PFSK-1 (cell line): ENCODE data around the gene KRTAP20-2.

ENCODE experiments used
- FOXP2 ChIP-seq: optimal IDR thresholded peaks from 2 replicates; pipeline ENCODE3; 2011; ENCODE audit warnings: borderline replicate concordance, control low read depth, inconsistent platforms; ENCODE audit not compliant: insufficient read depth; ENCODE audit errors: extremely low read length, extremely low read depth
- POLR2AphosphoS5 ChIP-seq: IDR thresholded peaks from 2 replicates; pipeline ENCODE4 v1.6.1; 2012; ENCODE audit warnings: low read depth, mild to moderate bottlenecking, control low read depth, low read length, moderate library complexity
- REST ChIP-seq, 2 experiments: IDR thresholded peaks; 2 replicates each; pipeline versions ENCODE4 v1.6.1 to v1.8.0; 2011 to 2012; ENCODE audit warnings: low read depth in 2 of 2, low read length in 2 of 2, control low read depth in 1 of 2, inconsistent platforms in 1 of 2, mild to moderate bottlenecking in 1 of 2, moderate library complexity in 1 of 2; ENCODE audit not compliant: insufficient read depth in 1 of 2
- SIN3A ChIP-seq: IDR thresholded peaks from 2 replicates; pipeline ENCODE4 v1.6.1; 2012; ENCODE audit warnings: mild to moderate bottlenecking, low read length, moderate library complexity, borderline replicate concordance; ENCODE audit not compliant: insufficient read depth
- TAF1 ChIP-seq: IDR thresholded peaks from 2 replicates; pipeline ENCODE4 v1.6.1; 2012; ENCODE audit warnings: low read length, control low read depth, borderline replicate concordance; ENCODE audit not compliant: insufficient read depth

KRTAP20-2 gene

GRCh38 chr21:30605968-30606367 lies 29.0 kb upstream of the KRTAP20-2 start:
- TF ChIP-seq REST (IDR thresholded peaks at IDR 0.05; ENCODE audit: insufficient read depth in 1 of 2, low read depth in 2 of 2, low read length in 2 of 2) (no peak), POLR2AphosphoS5 (no peak), TAF1 (no peak), FOXP2 (no peak), SIN3A (no peak)

GRCh38 chr21:30612132-30612531 lies 22.9 kb upstream of the KRTAP20-2 start:
- TF ChIP-seq SIN3A (no peak), REST (IDR thresholded peaks at IDR 0.05; ENCODE audit: insufficient read depth in 1 of 2, low read depth in 2 of 2, low read length in 2 of 2) (no peak), TAF1 (no peak), POLR2AphosphoS5 (no peak), FOXP2 (no peak)

GRCh38 chr21:30613836-30614235 lies 21.2 kb upstream of the KRTAP20-2 start, which contains the start of gene KRTAP6-1:
KRTAP6-1 (minus strand) TSS chr21:30613930; CDS start chr21:30613904, 26 bp downstream.
- no peak for TF ChIP-seq TAF1
- no peak for TF ChIP-seq SIN3A
- no peak for TF ChIP-seq REST (IDR thresholded peaks at IDR 0.05; ENCODE audit: insufficient read depth in 1 of 2, low read depth in 2 of 2, low read length in 2 of 2)
- no peak for TF ChIP-seq FOXP2
- TF ChIP-seq POLR2AphosphoS5, result no peak

- no peak for TF ChIP-seq FOXP2
- no peak for TF ChIP-seq REST (IDR thresholded peaks at IDR 0.05; ENCODE audit: insufficient read depth in 1 of 2, low read depth in 2 of 2, low read length in 2 of 2)
- TF ChIP-seq SIN3A, result no peak
- TF ChIP-seq TAF1, result no peak
- no peak for TF ChIP-seq POLR2AphosphoS5
These were observed 19.8 kb upstream of the KRTAP20-2 start for GRCh38 chr21:30615199-30615598.

- TF ChIP-seq SIN3A, result no peak
These were observed 18.9 kb upstream of the KRTAP20-2 start, which contains the start of gene KRTAP20-1 for GRCh38 chr21:30616125-30616524. KRTAP20-1 (plus strand) TSS chr21:30616425; CDS start chr21:30616455, 30 bp downstream.
